Nephron progenitor cell (in vitro differentiated cells): ENCODE results near the gene GRK5.
"Not testable (repeated sequence)": the region's sequence is repeated elsewhere in the genome, so short reads cannot be mapped to it uniquely, and the experiment has no call there.

Source experiments
- DNase-seq: peaks from one replicate; pipeline ENCODE4 v3.0.0; 2021
- H3K27ac Mint-ChIP-seq: 2 replicates; pipeline ENCODE4 v1.8.0; 2021; ENCODE audit warnings: mild to moderate bottlenecking, moderate library complexity, mixed read lengths
- H3K27me3 Mint-ChIP-seq: 2 replicates; pipeline ENCODE4 v1.8.0; 2021; ENCODE audit warnings: mild to moderate bottlenecking, low read depth, mixed read lengths; ENCODE audit not compliant: poor library complexity
- H3K36me3 Mint-ChIP-seq: 2 replicates; pipeline ENCODE4 v1.8.0; 2021; ENCODE audit warnings: low read depth, mixed read lengths
- H3K4me1 Mint-ChIP-seq: 2 replicates; pipeline ENCODE4 v1.8.0; 2021; ENCODE audit warnings: mixed read lengths
- H3K4me3 Mint-ChIP-seq: 2 replicates; pipeline ENCODE4 v1.8.0; 2021; ENCODE audit warnings: mild to moderate bottlenecking, moderate library complexity, mixed read lengths
- H3K9me3 Mint-ChIP-seq: 2 replicates; pipeline ENCODE4 v1.8.0; 2021; ENCODE audit warnings: mild to moderate bottlenecking, moderate library complexity, mixed read lengths
- TF ChIP-seq, protein P1 (sequence below): fragments of 200-600 bp; sonication (generic); IDR thresholded peaks from 2 replicates; pipeline ENCODE4 v1.5.0; 2021; ENCODE audit warnings: antibody characterized with exemption

GRK5 gene

DNA sequence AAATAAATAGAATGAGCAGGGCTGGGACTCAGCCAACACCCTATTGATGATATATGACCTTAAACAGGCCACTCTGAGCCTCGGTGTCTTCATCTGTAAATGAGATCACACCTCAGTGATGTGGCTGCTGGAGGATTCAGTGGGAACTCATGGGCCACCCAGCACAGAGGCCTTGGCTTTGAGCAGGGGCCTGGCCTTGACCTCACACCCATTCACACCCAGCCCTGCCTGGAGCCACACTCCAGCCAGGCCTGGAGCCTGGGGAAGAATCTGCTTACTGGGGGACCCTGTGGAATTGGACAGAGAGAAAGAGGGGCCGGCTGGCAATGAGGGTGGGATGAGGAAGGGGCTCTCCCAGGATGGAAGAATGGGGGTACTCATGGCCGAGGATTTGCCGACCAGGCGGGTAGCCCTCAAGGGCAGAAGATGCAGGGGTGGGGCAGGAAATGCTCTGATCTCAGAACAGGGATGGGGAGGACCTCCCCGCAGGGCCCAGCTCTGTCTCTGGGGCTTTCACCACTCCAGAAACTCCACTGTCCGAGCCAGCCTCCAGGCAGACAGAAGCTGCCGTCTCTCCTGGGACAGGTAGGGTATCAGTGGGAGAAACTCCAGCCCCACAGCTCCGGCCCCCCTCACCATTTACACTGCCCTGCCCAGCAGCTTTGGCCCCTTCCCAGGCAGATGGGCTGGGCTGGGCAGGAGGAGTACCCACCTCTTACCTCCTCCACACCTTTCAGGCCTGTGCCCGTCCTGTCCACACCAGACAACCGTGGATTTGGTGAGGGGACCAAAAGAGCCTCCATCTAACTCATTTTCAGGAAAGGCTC is 253.2 kb downstream of the GRK5 start:
- H3K4me3 Mint-ChIP-seq, result no peak overlapping the region
- H3K27ac Mint-ChIP-seq, result no peak overlapping the region
- TF ChIP-seq, protein P1, sequence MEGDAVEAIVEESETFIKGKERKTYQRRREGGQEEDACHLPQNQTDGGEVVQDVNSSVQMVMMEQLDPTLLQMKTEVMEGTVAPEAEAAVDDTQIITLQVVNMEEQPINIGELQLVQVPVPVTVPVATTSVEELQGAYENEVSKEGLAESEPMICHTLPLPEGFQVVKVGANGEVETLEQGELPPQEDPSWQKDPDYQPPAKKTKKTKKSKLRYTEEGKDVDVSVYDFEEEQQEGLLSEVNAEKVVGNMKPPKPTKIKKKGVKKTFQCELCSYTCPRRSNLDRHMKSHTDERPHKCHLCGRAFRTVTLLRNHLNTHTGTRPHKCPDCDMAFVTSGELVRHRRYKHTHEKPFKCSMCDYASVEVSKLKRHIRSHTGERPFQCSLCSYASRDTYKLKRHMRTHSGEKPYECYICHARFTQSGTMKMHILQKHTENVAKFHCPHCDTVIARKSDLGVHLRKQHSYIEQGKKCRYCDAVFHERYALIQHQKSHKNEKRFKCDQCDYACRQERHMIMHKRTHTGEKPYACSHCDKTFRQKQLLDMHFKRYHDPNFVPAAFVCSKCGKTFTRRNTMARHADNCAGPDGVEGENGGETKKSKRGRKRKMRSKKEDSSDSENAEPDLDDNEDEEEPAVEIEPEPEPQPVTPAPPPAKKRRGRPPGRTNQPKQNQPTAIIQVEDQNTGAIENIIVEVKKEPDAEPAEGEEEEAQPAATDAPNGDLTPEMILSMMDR, result no peak
- DNase-seq, result no peak
- H3K36me3 Mint-ChIP-seq, result peaks cover 18% of the 10 kb centered on the region
- peaks cover 11% of the 10 kb centered on the region for H3K4me1 Mint-ChIP-seq
- peaks cover 19% of the 10 kb centered on the region for H3K9me3 Mint-ChIP-seq
- peaks cover 9% of the 10 kb centered on the region for H3K27me3 Mint-ChIP-seq

DNA sequence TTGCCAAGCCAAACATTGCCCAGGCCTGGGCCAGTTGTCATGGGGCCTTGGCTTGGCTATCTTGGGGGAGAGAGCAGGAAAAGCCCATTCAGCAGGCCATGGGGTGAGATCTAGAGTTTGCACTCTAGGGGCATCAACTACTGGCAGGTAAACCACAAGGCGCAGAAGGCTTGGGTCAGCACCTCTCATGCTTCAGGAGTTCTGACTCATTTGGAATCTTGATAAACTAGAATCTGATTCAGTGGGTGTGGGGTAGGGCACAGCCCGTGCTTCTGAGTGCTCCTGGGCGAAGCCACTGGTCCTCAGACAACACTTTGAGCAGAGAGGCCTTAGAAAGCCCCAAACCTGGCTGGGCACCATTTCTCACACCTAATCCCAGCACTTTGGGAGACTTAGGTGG is 254.0 kb downstream of the GRK5 start:
- TF ChIP-seq, protein P1, result no peak
- no peak for DNase-seq
- Mint-ChIP-seq H3K4me3 (no peak overlapping the region), H3K4me1 (peaks cover 11% of the 10 kb centered on the region), H3K9me3 (peaks cover 19% of the 10 kb centered on the region), H3K27ac (no peak overlapping the region), H3K36me3 (peaks cover 13% of the 10 kb centered on the region), H3K27me3 (peaks cover 9% of the 10 kb centered on the region)

DNA sequence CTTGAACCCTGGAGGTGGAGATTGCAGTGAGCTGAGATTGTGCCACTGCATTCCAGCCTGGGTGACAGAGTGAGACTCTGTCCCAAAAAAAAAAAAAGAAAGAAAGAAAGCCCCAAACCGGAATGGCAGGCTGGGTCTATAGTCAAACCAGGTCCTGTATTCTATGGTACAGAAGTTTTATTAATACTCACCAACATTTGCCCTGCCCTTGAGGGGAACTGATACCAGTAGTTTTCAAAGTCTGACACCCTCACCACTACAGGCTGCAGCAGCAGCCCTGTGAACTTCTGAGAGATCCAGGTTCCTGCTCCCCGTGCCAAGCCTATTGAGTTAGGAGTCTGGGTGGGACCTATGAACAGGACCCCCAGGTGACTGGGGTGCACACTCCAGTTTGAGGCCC is 254.6 kb downstream of the GRK5 start:
- peaks cover 11% of the 10 kb centered on the region for H3K4me1 Mint-ChIP-seq
- no peak for DNase-seq
- TF ChIP-seq, protein P1, result no peak
- H3K4me3 Mint-ChIP-seq, result no peak overlapping the region
- H3K9me3 Mint-ChIP-seq, result peaks cover 19% of the 10 kb centered on the region
- H3K36me3 Mint-ChIP-seq, result peaks cover 13% of the 10 kb centered on the region
- H3K27ac Mint-ChIP-seq, result no peak overlapping the region
- peaks cover 9% of the 10 kb centered on the region for H3K27me3 Mint-ChIP-seq

DNA sequence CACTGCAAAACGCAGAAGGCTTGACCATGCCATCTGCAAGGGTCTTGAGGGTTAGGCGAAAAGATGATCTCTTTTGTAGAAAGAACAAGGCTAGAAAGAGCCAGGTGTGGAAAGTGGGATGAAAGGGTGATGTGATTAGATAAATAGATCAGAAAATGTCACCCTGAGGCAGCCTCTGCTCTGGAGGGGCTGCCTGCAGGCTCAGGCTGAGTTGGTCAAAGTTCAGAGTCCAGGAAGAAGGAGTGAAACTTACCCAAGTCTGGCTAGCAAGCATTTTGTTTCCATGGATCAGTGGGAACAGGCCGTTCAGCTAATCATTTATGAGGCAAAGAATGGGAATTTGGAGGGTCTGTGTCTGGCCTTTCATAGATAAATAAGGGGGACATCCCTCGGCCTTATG is 255.4 kb downstream of the GRK5 start:
- Mint-ChIP-seq H3K4me3 (no peak overlapping the region), H3K36me3 (peaks cover 13% of the 10 kb centered on the region), H3K27me3 (peaks cover 12% of the 10 kb centered on the region), H3K9me3 (peaks cover 19% of the 10 kb centered on the region), H3K27ac (no peak overlapping the region), H3K4me1 (peaks cover 11% of the 10 kb centered on the region)
- TF ChIP-seq, protein P1, result no peak
- no peak for DNase-seq

DNA sequence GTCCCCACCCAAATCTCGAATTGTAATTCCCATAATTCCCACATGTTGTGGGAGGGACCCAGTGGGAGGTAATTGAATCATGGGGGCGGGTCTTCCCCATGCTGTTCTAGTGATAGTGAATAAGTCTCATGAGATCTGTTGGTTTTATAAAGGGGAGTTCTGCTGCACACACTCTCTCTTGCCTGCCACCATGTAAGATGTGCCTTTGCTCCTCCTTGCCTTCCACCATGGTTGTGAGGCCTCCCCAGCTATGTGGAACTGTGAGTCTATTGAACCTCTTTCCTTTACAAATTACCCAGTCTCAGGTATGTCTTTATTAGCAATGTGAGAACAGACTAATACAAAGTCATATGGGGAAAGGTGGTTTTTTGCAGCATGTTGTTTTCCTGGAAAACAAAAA is 255.8 kb downstream of the GRK5 start:
- DNase-seq, result not testable (repeated sequence)

DNA sequence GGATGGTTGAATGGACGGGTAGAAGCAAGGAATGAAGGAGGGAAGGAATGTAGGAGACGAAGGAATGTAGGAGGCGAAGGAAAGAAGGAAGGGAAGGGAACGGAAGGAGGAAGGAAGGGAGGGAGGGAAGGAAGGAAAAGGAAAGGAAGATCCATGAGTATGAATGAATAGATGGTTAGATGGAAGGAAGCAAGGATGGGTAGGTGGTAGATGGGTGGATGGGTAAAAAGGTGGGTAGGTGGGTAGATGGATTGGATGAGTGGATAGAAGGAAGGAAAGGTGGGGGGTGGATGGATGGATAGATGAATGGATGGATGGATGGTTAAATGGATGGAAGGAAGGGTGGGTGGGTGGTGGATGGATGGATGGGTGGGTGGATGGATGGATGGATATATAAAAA is 257.7 kb downstream of the GRK5 start:
- Mint-ChIP-seq H3K4me3 (no peak overlapping the region), H3K27me3 (peaks cover 12% of the 10 kb centered on the region), H3K9me3 (peaks cover 19% of the 10 kb centered on the region), H3K27ac (no peak overlapping the region), H3K4me1 (no peaks in the 10 kb centered on the region), H3K36me3 (peaks cover 13% of the 10 kb centered on the region)
- TF ChIP-seq, protein P1, result no peak
- DNase-seq, result no peak

More for the DNA sequence above, 255.8 kb downstream of the GRK5 start:
- not testable (repeated sequence) for H3K4me3 Mint-ChIP-seq, H3K27ac Mint-ChIP-seq, H3K4me1 Mint-ChIP-seq
- peaks cover 12% of the 10 kb centered on the region for H3K27me3 Mint-ChIP-seq
- peaks cover 19% of the 10 kb centered on the region for H3K9me3 Mint-ChIP-seq
- H3K36me3 Mint-ChIP-seq, result peaks cover 13% of the 10 kb centered on the region
